Keratinocyte (primary cell): Measurements from ENCODE around the gene AMBRA1.

ENCODE experiments used
- CTCF ChIP-seq, 3 experiments: IDR thresholded peaks in 1 of 3; conservative IDR thresholded peaks in 1 of 3; optimal IDR thresholded peaks in 1 of 3; 2 replicates in 2 of 3; 3 replicates in 1 of 3; pipeline versions ENCODE3 to v1.5.1; 2011; ENCODE audit warnings: low read length in 3 of 3, mild to moderate bottlenecking in 3 of 3, moderate library complexity in 2 of 3, control low read depth in 1 of 3, inconsistent platforms in 1 of 3; ENCODE audit not compliant: insufficient read depth in 2 of 3; ENCODE audit errors: extremely low read depth in 1 of 3
- EZH2 ChIP-seq: IDR thresholded peaks from one replicate; pipeline ENCODE4 v1.6.1; 2012; ENCODE audit warnings: inconsistent platforms, mild to moderate bottlenecking, low read length, moderate library complexity

GRCh38 chr11:46437122-46437689, 156.6 kb downstream of the AMBRA1 start:
- TF ChIP-seq CTCF (optimal IDR thresholded peaks at IDR 0.05 in 1 of 3, IDR thresholded peaks at IDR 0.05 in 1 of 3, conservative IDR thresholded peaks at IDR 0.05 in 1 of 3; ENCODE audit: extremely low read depth in 1 of 3, insufficient read depth in 2 of 3, low read length in 3 of 3): no peak
- no peak for TF ChIP-seq EZH2
